Measurements from ENCODE around the gene CES3. TPM values are rescaled to one million over a fixed set of nuclear protein-coding genes. Genes with fewer than 3 reads are reported as not detected.
"Not testable (repeated sequence)": the region's sequence is repeated elsewhere in the genome, so short reads cannot be mapped to it uniquely, and the experiment has no call there.

CES3 gene
- total RNA-seq, 1 donor from 2014 or later: 1.5 TPM

DNA sequence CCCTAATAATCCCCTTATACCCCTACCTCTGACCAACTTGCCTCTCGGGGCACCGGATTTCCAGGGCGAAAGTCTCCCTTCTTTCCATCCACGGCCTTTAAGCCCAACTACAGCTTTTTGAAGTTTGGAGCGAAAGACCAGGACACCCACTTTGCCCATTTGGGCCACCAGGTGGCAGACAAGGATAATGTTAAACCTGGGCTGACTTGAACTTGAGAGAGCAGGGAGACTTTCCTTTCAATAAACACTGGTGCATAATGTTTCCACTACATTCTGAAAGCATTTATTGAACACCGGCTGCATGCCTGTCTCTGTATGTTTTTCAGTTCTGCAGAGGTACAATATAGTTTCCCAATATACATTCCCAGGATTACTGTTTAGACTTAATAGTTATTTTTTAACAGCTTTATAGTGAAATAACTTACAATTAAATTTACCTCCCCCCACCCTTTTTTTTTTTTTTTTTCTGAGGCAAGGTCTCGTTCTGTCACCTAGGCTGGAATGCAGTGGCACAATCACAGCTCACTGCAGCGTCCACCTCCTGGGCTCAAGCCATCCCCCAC lies 6.9 kb upstream of the CES3 start:
- DNase-seq (ENCODE audit: low read depth) (peak; percentile 41), FAIRE-seq (peak; percentile 52)
- no peak overlapping the region for H3K4me2 ChIP-seq (ENCODE audit: low read length)
- peaks cover 23% of the 10 kb centered on the region for H3K27me3 Mint-ChIP-seq (ENCODE audit: low read depth, unreplicated experiment)
- peaks cover 10% of the 10 kb centered on the region for H3K9me3 Mint-ChIP-seq (ENCODE audit: unreplicated experiment)
- no peaks in the 10 kb centered on the region for H3K4me1 ChIP-seq (ENCODE audit: insufficient read depth, low read length)
- H2AFZ ChIP-seq (ENCODE audit: low read depth, low read length): no peak overlapping the region
- H3K36me3 Mint-ChIP-seq (ENCODE audit: low read depth, unreplicated experiment): peaks cover 3% of the 10 kb centered on the region
- no peaks in the 10 kb centered on the region for H4K20me1 ChIP-seq (ENCODE audit: insufficient read depth, low read length)
- no peak overlapping the region for H3K27ac ChIP-seq (ENCODE audit: low read depth, low read length)
- TF ChIP-seq, protein P1, sequence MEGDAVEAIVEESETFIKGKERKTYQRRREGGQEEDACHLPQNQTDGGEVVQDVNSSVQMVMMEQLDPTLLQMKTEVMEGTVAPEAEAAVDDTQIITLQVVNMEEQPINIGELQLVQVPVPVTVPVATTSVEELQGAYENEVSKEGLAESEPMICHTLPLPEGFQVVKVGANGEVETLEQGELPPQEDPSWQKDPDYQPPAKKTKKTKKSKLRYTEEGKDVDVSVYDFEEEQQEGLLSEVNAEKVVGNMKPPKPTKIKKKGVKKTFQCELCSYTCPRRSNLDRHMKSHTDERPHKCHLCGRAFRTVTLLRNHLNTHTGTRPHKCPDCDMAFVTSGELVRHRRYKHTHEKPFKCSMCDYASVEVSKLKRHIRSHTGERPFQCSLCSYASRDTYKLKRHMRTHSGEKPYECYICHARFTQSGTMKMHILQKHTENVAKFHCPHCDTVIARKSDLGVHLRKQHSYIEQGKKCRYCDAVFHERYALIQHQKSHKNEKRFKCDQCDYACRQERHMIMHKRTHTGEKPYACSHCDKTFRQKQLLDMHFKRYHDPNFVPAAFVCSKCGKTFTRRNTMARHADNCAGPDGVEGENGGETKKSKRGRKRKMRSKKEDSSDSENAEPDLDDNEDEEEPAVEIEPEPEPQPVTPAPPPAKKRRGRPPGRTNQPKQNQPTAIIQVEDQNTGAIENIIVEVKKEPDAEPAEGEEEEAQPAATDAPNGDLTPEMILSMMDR (IDR thresholded peaks at IDR 0.05; ENCODE audit: insufficient read depth, low read depth, low read length): peak; percentile 83
- TF ChIP-seq EZH2 (IDR thresholded peaks at IDR 0.05; ENCODE audit: insufficient read depth, low read length): no peak
- H3K9ac ChIP-seq (ENCODE audit: low read length): no peak overlapping the region
- no peaks in the 10 kb centered on the region for H3K79me2 ChIP-seq (ENCODE audit: insufficient read depth, low read length)
- peaks cover 4% of the 10 kb centered on the region for H3K4me1 Mint-ChIP-seq (ENCODE audit: low read depth, unreplicated experiment)
- H3K4me3 ChIP-seq (ENCODE audit: insufficient read depth, low read depth, low read length): no peak overlapping the region
- H3K36me3 ChIP-seq (ENCODE audit: insufficient read depth, low read length): no peaks in the 10 kb centered on the region
- H3K9me3 ChIP-seq (ENCODE audit: insufficient read depth, low read depth, low read length): no peaks in the 10 kb centered on the region
- H3K4me3 Mint-ChIP-seq (ENCODE audit: unreplicated experiment): no peak overlapping the region
- H3K27ac Mint-ChIP-seq (ENCODE audit: unreplicated experiment): peak overlapping the region; percentile 4
- peaks cover 21% of the 10 kb centered on the region for H3K27me3 ChIP-seq (ENCODE audit: insufficient read depth, low read length)

DNA sequence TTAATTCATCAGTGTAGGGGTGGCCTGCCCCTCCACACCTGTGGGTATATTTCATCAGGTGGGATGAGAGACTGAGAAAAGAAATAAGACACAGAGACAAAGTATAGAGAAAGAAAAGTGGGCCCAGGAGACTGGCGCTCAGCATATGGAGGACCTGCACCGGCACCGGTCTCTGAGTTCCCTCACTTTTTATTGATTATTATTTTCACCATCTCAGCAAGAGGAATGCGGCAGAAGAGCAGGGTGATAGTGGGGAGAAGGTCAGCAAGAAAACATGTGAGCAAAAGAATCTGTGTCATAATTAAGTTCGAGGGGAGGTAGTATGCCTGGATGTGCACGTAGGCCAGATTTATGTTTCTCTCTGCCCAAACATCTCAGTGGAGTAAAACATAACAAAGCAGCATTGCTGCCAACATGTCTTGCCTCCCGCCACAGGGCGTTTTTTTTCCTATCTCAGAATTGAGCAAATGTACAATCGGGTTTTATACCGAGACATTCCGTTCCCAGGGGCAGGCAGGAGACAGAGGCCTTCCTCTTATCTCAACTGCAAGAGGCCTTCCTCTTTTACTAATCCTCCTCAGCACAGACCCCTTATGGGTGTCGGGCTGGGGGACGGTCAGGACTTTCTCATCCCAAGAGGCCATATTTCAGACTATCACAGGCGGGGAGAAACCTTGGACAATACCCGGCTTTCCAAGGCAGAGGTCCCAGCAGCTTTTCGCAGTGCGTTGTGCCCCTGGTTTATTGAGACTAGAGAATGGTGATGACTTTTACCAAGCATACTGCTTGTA lies 5.5 kb upstream of the CES3 start:
- H4K20me1 ChIP-seq (ENCODE audit: insufficient read depth, low read length); H3K4me1 Mint-ChIP-seq (ENCODE audit: low read depth, unreplicated experiment); H3K9me3 Mint-ChIP-seq (ENCODE audit: unreplicated experiment); H3K4me1 ChIP-seq (ENCODE audit: insufficient read depth, low read length); H3K36me3 Mint-ChIP-seq (ENCODE audit: low read depth, unreplicated experiment); DNase-seq (ENCODE audit: low read depth); H3K36me3 ChIP-seq (ENCODE audit: insufficient read depth, low read length); FAIRE-seq; H3K9me3 ChIP-seq (ENCODE audit: insufficient read depth, low read depth, low read length); H3K4me3 ChIP-seq (ENCODE audit: insufficient read depth, low read depth, low read length); H3K4me3 Mint-ChIP-seq (ENCODE audit: unreplicated experiment); H3K9ac ChIP-seq (ENCODE audit: low read length); H3K27ac ChIP-seq (ENCODE audit: low read depth, low read length); H2AFZ ChIP-seq (ENCODE audit: low read depth, low read length); H3K27ac Mint-ChIP-seq (ENCODE audit: unreplicated experiment); H3K79me2 ChIP-seq (ENCODE audit: insufficient read depth, low read length); H3K4me2 ChIP-seq (ENCODE audit: low read length): not testable (repeated sequence)
- peaks cover 12% of the 10 kb centered on the region for H3K27me3 ChIP-seq (ENCODE audit: insufficient read depth, low read length)
- H3K27me3 Mint-ChIP-seq (ENCODE audit: low read depth, unreplicated experiment): peaks cover 20% of the 10 kb centered on the region

DNA sequence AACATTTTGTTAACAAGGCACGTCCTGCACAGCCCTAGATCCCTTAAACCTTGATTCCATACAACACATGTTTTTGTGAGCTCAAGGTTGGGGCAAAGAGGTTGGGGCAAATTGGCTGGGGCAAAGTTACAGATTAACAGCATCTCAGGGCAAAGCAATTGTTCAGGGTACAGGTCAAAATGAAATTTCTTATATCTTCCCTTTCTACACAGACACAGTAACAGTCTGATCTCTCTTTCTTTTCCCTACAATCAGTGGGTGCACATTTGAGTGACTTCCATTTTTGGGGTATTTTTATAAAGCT lies 5.0 kb upstream of the CES3 start:
- not testable (repeated sequence) for H3K9me3 ChIP-seq (ENCODE audit: insufficient read depth, low read depth, low read length); DNase-seq (ENCODE audit: low read depth); H3K36me3 ChIP-seq (ENCODE audit: insufficient read depth, low read length); H3K27ac ChIP-seq (ENCODE audit: low read depth, low read length); H2AFZ ChIP-seq (ENCODE audit: low read depth, low read length); H3K36me3 Mint-ChIP-seq (ENCODE audit: low read depth, unreplicated experiment); H3K27ac Mint-ChIP-seq (ENCODE audit: unreplicated experiment); FAIRE-seq; H3K9me3 Mint-ChIP-seq (ENCODE audit: unreplicated experiment); H3K4me3 Mint-ChIP-seq (ENCODE audit: unreplicated experiment); H3K4me1 ChIP-seq (ENCODE audit: insufficient read depth, low read length); H3K4me2 ChIP-seq (ENCODE audit: low read length); H3K4me1 Mint-ChIP-seq (ENCODE audit: low read depth, unreplicated experiment); H3K4me3 ChIP-seq (ENCODE audit: insufficient read depth, low read depth, low read length); H3K79me2 ChIP-seq (ENCODE audit: insufficient read depth, low read length); H4K20me1 ChIP-seq (ENCODE audit: insufficient read depth, low read length); H3K9ac ChIP-seq (ENCODE audit: low read length)
- peaks cover 20% of the 10 kb centered on the region for H3K27me3 Mint-ChIP-seq (ENCODE audit: low read depth, unreplicated experiment)
- H3K27me3 ChIP-seq (ENCODE audit: insufficient read depth, low read length): peaks cover 11% of the 10 kb centered on the region
